Measurements from ENCODE around the gene RALGDS. TPM values are rescaled to one million over a fixed set of nuclear protein-coding genes. Genes with fewer than 3 reads are reported as not detected.
A peak's percentile ranks its signal among the peaks of the same experiment; 100 is the strongest.

Gene RALGDS
- total RNA-seq, 1 donor from 2014 or later, result 39.9 TPM

DNA sequence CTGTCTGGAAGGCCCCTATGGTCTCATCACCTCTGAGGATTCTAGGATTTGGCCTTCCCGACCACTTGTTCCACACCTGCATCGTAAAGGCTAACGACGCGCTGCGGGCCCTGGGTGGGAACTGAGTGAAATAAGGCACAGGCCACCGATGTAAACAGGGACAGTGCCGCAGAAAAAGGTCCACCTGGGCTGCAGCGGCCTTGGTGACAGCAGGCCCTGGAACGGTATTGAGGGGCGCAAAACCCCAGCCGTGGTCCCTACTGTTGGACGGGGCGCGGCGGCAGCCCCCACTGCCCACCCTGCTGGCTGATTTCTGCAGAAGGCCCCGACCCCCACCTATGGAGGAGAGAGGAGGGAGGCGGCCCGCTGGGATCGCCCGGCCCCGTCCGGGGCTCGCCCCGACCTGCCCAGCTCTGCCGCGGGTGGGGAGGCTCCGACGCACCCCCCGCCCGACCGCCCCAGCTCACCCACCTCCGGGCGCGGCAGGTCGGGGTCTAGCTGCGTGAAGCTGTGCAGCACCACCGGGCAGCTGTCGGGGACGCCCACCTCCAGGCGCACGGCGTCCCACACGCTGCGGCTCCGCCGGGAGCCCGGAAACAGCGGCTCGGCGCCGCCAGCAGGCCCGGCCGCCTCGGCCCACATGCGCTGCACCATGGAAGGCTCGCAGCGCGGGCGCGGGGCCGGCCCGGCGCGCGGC is 391 bp downstream of the RALGDS start:
- H3K4me3 ChIP-seq (ENCODE audit: low read depth, low read length), result peak overlapping the region; percentile 53
- H3K36me3 ChIP-seq (ENCODE audit: control insufficient read depth, insufficient read depth, low read length), result no peaks in the 10 kb centered on the region
- no peak for TF ChIP-seq CTCF (IDR thresholded peaks at IDR 0.05; ENCODE audit: insufficient read depth, low read length, poor library complexity, severe bottlenecking)
- DNase-seq (ENCODE audit: low read depth), result no peak
- H3K27me3 ChIP-seq (ENCODE audit: control insufficient read depth, insufficient read depth, low read length), result no peaks in the 10 kb centered on the region

GRCh38 chr9:133119846-133120500 is 1.1 kb downstream of the RALGDS start:
- H3K36me3 ChIP-seq (ENCODE audit: control insufficient read depth, insufficient read depth, low read length), result no peaks in the 10 kb centered on the region
- H3K27me3 ChIP-seq (ENCODE audit: control insufficient read depth, insufficient read depth, low read length), result no peaks in the 10 kb centered on the region
- no peak for DNase-seq (ENCODE audit: low read depth)
- TF ChIP-seq CTCF (IDR thresholded peaks at IDR 0.05; ENCODE audit: insufficient read depth, low read length, poor library complexity, severe bottlenecking), result no peak
- H3K4me3 ChIP-seq (ENCODE audit: low read depth, low read length), result peak overlapping the region; percentile 53

DNA sequence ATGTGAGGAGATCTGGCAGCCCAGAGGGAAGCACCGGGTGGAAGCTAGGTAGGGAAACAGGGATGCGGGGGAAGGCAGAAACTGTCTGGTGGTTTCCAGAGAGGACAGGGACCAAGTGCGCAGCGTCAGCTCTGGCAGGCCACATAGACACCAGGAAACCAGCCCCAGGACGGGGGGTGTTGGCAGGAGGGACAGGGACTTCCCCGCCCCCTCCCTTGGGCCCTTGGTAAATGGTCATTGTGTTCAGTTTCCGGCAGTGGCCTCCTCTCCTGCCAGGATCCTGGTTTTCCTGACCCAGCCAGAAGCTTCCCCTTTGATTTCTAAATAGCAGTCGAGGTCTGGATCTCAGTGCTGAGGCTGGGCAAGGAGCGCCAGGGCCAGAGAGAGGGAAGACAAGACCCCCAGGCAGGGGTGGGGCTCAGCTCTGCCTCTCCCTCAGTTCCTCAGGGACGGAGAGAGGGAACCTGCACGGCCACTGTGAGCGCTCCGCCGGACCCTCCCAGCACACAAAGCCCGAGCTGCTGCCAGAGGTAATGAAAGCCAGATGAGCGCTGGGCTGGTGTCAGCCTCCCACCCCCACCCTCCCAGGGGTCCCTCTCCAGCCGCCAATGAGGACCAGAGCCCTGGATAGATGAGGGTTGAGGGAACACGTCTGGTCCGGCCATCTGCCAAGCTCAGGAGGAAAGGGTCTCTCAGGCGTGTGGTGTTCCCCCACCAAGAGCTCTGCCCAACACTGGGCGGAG is 1.8 kb downstream of the RALGDS start:
- H3K36me3 ChIP-seq (ENCODE audit: control insufficient read depth, insufficient read depth, low read length), result peaks cover 1% of the 10 kb centered on the region
- no peak for DNase-seq (ENCODE audit: low read depth)
- TF ChIP-seq CTCF (IDR thresholded peaks at IDR 0.05; ENCODE audit: insufficient read depth, low read length, poor library complexity, severe bottlenecking), result no peak
- H3K4me3 ChIP-seq (ENCODE audit: low read depth, low read length), result no peak overlapping the region
- no peaks in the 10 kb centered on the region for H3K27me3 ChIP-seq (ENCODE audit: control insufficient read depth, insufficient read depth, low read length)

- Histone ChIP-seq H3K36me3 (ENCODE audit: control insufficient read depth, insufficient read depth, low read length) (peaks cover 1% of the 10 kb centered on the region), H3K4me3 (ENCODE audit: low read depth, low read length) (no peak overlapping the region), H3K27me3 (ENCODE audit: control insufficient read depth, insufficient read depth, low read length) (no peaks in the 10 kb centered on the region)
- DNase-seq (ENCODE audit: low read depth), result no peak
- TF ChIP-seq CTCF (IDR thresholded peaks at IDR 0.05; ENCODE audit: insufficient read depth, low read length, poor library complexity, severe bottlenecking), result no peak
Observed at GRCh38 chr9:133118568-133118967, 2.5 kb downstream of the RALGDS start.

DNA sequence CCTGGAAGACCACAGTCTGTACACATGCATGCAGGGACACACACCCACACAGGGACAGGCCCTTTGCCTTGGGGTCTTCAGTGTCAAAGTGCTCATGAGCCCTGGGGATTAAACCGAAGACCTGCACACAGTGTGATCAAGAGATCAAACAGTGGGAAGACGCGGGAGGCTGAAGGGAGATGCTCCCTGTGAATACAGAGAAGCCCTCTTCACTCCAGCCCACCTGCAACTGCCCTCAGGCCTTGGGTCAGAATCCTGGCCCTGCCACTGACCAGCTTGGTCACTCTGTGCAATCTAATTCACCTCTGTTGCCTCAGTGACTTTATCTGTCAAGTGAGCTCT is 2.9 kb downstream of the RALGDS start:
- Histone ChIP-seq H3K36me3 (ENCODE audit: control insufficient read depth, insufficient read depth, low read length) (peaks cover 1% of the 10 kb centered on the region), H3K4me3 (ENCODE audit: low read depth, low read length) (no peak overlapping the region), H3K27me3 (ENCODE audit: control insufficient read depth, insufficient read depth, low read length) (no peaks in the 10 kb centered on the region)
- TF ChIP-seq CTCF (IDR thresholded peaks at IDR 0.05; ENCODE audit: insufficient read depth, low read length, poor library complexity, severe bottlenecking), result no peak
- DNase-seq (ENCODE audit: low read depth), result no peak
